ENCODE measurements around the gene ITGA6. TPM values are rescaled to one million over a fixed set of nuclear protein-coding genes. Genes with fewer than 3 reads are reported as not detected.

ITGA6 gene
- total RNA-seq, 1 experiment from 2014 or later = 181 TPM

DNA sequence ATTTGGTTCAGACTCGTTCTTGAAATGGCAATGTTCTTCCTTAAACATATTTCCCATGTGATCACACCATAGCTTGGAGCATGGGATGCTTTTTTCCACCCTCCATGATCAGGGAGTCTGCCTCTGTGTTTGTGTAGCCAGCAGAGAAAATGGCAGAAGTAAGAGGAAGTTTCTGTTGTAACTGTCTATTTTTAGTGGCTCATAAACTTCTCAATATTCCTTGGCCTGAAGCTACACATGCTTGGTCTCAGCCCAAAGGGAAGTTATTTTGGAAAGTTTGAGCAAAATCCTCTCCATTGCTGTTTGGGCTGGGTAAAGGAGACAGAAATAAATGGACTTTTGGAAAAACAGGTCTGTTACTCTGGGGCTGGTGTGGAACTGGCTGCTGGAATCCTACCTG, 33.4 kb upstream of the ITGA6 start:
- ChIA-PET POLR2A (ENCODE audit: unreplicated experiment) (no interaction called here), CTCF (no interaction called here)
- Histone ChIP-seq H3K79me2 (ENCODE audit: low read length) (no peaks in the 10 kb centered on the region), H3F3A (ENCODE audit: low read length, unreplicated experiment) (no peaks in the 10 kb centered on the region), H3K4me2 (ENCODE audit: low read length) (no peak overlapping the region), H3K9me2 (replicated peaks; ENCODE audit: low read length) (no peaks in the 10 kb centered on the region), H4K20me1 (ENCODE audit: low read length) (no peaks in the 10 kb centered on the region), H3K9me3 (ENCODE audit: low read length) (no peaks in the 10 kb centered on the region), H3K9ac (ENCODE audit: low read length) (no peak overlapping the region), H2AFZ (ENCODE audit: low read length) (no peak overlapping the region), H3K36me3 (ENCODE audit: low read depth, low read length) (no peaks in the 10 kb centered on the region), H3K27me3 (ENCODE audit: low read length) (no peaks in the 10 kb centered on the region), H3K4me1 (ENCODE audit: insufficient read depth, low read length) (no peaks in the 10 kb centered on the region), H3K27ac (ENCODE audit: low read length) (no peak overlapping the region), H3K4me3 (ENCODE audit: low read length) (no peak overlapping the region)
- no peak for ATAC-seq
- intact Hi-C loops (cut with micrococcal nuclease) = no loop called here
- DNase-seq = no peak
- no peak for TF ChIP-seq EZH2phosphoT487 (IDR thresholded peaks at IDR 0.05; ENCODE audit: borderline replicate concordance, low read length)
- TF ChIP-seq, protein P1, sequence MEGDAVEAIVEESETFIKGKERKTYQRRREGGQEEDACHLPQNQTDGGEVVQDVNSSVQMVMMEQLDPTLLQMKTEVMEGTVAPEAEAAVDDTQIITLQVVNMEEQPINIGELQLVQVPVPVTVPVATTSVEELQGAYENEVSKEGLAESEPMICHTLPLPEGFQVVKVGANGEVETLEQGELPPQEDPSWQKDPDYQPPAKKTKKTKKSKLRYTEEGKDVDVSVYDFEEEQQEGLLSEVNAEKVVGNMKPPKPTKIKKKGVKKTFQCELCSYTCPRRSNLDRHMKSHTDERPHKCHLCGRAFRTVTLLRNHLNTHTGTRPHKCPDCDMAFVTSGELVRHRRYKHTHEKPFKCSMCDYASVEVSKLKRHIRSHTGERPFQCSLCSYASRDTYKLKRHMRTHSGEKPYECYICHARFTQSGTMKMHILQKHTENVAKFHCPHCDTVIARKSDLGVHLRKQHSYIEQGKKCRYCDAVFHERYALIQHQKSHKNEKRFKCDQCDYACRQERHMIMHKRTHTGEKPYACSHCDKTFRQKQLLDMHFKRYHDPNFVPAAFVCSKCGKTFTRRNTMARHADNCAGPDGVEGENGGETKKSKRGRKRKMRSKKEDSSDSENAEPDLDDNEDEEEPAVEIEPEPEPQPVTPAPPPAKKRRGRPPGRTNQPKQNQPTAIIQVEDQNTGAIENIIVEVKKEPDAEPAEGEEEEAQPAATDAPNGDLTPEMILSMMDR (conservative IDR thresholded peaks at IDR 0.05; ENCODE audit: low read depth, low read length) = no peak
- no peak for TF ChIP-seq EZH2 (IDR thresholded peaks at IDR 0.05; ENCODE audit: low read length, unreplicated experiment)
- no TSS peak for BruUV-seq (replicated peaks)

DNA sequence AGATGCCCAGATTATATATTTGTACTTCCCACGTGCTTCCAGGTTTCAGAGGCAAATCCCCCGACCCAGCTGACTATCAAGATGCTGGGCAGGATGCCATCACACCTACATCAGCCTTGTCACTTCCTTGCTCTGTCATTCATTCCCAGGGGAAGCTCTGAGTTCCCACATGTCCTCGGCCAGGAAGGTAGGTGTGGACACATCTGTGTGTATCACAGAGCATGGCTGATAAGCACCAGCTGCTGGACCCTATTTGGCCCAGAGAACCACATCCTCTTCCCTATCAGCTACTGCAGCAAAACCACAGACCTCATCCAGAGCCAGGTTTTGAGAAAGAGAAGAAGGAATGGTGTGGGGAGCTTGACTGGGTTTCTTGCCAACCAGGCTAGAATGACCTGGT, 31.9 kb upstream of the ITGA6 start:
- DNase-seq = peak; percentile 29
- ChIA-PET CTCF (no interaction called here), POLR2A (ENCODE audit: unreplicated experiment) (no interaction called here)
- H3K4me1 ChIP-seq (ENCODE audit: insufficient read depth, low read length) = no peaks in the 10 kb centered on the region
- no peak overlapping the region for H3K9ac ChIP-seq (ENCODE audit: low read length)
- no peaks in the 10 kb centered on the region for H3K79me2 ChIP-seq (ENCODE audit: low read length)
- H3K4me3 ChIP-seq (ENCODE audit: low read length) = no peak overlapping the region
- H2AFZ ChIP-seq (ENCODE audit: low read length) = no peak overlapping the region
- TF ChIP-seq EZH2 (IDR thresholded peaks at IDR 0.05; ENCODE audit: low read length, unreplicated experiment) (no peak), EZH2phosphoT487 (IDR thresholded peaks at IDR 0.05; ENCODE audit: borderline replicate concordance, low read length) (no peak)
- TF ChIP-seq, protein P1 (conservative IDR thresholded peaks at IDR 0.05; ENCODE audit: low read depth, low read length) = no peak
- no peaks in the 10 kb centered on the region for H3K27me3 ChIP-seq (ENCODE audit: low read length)
- no peaks in the 10 kb centered on the region for H3K9me3 ChIP-seq (ENCODE audit: low read length)
- no peaks in the 10 kb centered on the region for H3K36me3 ChIP-seq (ENCODE audit: low read depth, low read length)
- H3K27ac ChIP-seq (ENCODE audit: low read length) = no peak overlapping the region
- no TSS peak for BruUV-seq (replicated peaks)
- intact Hi-C loops (cut with micrococcal nuclease) = no loop called here
- no peaks in the 10 kb centered on the region for H3F3A ChIP-seq (ENCODE audit: low read length, unreplicated experiment)
- no peaks in the 10 kb centered on the region for H4K20me1 ChIP-seq (ENCODE audit: low read length)
- H3K4me2 ChIP-seq (ENCODE audit: low read length) = no peak overlapping the region
- no peaks in the 10 kb centered on the region for H3K9me2 ChIP-seq (replicated peaks; ENCODE audit: low read length)
- ATAC-seq = no peak

DNA sequence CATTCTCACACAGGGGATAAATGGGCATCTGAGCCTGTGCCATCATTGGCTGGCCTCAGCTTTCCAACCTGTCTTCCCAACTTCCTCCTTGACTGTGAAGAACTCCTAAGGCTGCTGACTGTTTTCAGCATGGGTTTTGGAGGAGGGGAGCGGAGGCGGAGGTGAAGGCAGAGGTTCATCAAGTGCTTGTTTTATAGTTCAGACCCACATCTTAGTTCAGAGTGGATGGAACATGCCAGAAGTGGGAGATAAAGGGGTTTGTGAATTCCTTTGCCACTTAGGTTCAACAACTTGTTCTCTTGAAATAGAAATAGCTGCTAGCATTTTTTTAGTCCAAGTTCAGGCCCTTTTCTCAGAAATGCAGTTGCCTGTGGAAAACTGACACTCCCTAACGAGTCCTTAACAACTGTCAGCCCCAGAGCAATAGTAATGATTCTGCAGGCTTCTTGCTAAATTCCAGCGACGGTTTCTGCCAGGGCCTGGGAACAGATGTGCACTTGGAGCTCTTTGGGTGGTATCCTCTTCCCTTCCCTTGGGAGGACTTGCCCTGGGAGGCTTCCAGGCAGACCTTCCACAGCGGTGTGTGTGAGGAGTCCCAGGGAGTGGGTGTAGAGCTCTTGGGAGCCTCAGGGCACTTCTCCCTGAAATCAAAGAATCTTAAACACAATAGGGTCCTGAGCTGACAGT, 30.1 kb upstream of the ITGA6 start:
- H3K9ac ChIP-seq (ENCODE audit: low read length) = no peak overlapping the region
- H3K27ac ChIP-seq (ENCODE audit: low read length) = no peak overlapping the region
- DNase-seq = no peak
- H3K9me2 ChIP-seq (replicated peaks; ENCODE audit: low read length) = no peaks in the 10 kb centered on the region
- BruUV-seq (replicated peaks) = no TSS peak
- no peaks in the 10 kb centered on the region for H3K36me3 ChIP-seq (ENCODE audit: low read depth, low read length)
- H3K9me3 ChIP-seq (ENCODE audit: low read length) = no peaks in the 10 kb centered on the region
- no peaks in the 10 kb centered on the region for H3F3A ChIP-seq (ENCODE audit: low read length, unreplicated experiment)
- ATAC-seq = no peak
- CTCF ChIA-PET = no interaction called here
- intact Hi-C loops (cut with micrococcal nuclease) = no loop called here
- no peaks in the 10 kb centered on the region for H4K20me1 ChIP-seq (ENCODE audit: low read length)
- H2AFZ ChIP-seq (ENCODE audit: low read length) = no peak overlapping the region
- no peak for TF ChIP-seq EZH2phosphoT487 (IDR thresholded peaks at IDR 0.05; ENCODE audit: borderline replicate concordance, low read length)
- TF ChIP-seq EZH2 (IDR thresholded peaks at IDR 0.05; ENCODE audit: low read length, unreplicated experiment) = no peak
- TF ChIP-seq, protein P1 (conservative IDR thresholded peaks at IDR 0.05; ENCODE audit: low read depth, low read length) = no peak
- H3K4me2 ChIP-seq (ENCODE audit: low read length) = no peak overlapping the region
- no peak overlapping the region for H3K4me3 ChIP-seq (ENCODE audit: low read length)
- H3K79me2 ChIP-seq (ENCODE audit: low read length) = no peaks in the 10 kb centered on the region
- POLR2A ChIA-PET (ENCODE audit: unreplicated experiment) = no interaction called here
- no peaks in the 10 kb centered on the region for H3K27me3 ChIP-seq (ENCODE audit: low read length)
- no peaks in the 10 kb centered on the region for H3K4me1 ChIP-seq (ENCODE audit: insufficient read depth, low read length)
